Measurements from ENCODE around the gene LCMT2. TPM values are rescaled to one million over a fixed set of nuclear protein-coding genes. Genes with fewer than 3 reads are reported as not detected.
A peak's percentile ranks its signal among the peaks of the same experiment; 100 is the strongest.

The LCMT2 gene
- total RNA-seq (2014; rRNA removed; shearing (Covaris generic)) = 16.0 and 16.3 TPM in 2 replicates
- 10.1 and 10.7 TPM in 2 replicates for polyA plus RNA-seq (2015; cell fraction: cytosol; rRNA removed)
- polyA plus RNA-seq (2015; cell fraction: nucleus; rRNA removed) = 10.2 and 15.8 TPM in 2 replicates

- peak; percentile 95 for DNase-seq (ENCODE audit: low read depth, low spot score)
- in situ Hi-C loops (cut with HindIII; ENCODE audit: low pct_unique_long_range_greater_than_20kb, low sequenced_read_pairs) = no loop called here
These were observed at the start of gene LCMT2 for GRCh38 chr15:43329960-43330779. TSS of gene LCMT2 (minus strand) at chr15:43330573. CDS start at chr15:43330489, 84 bp downstream.

- in situ Hi-C loops (cut with HindIII; ENCODE audit: low pct_unique_long_range_greater_than_20kb, low sequenced_read_pairs) = no loop called here
These were observed 48.2 kb upstream of the LCMT2 start for GRCh38 chr15:43378601-43379000.

GRCh38 chr15:43376017-43376705 lies 45.8 kb upstream of the LCMT2 start:
- in situ Hi-C loops (cut with HindIII; ENCODE audit: low pct_unique_long_range_greater_than_20kb, low sequenced_read_pairs) = no loop called here
- peak; percentile 53 for DNase-seq (ENCODE audit: low read depth, low spot score)

More at GRCh38 chr15:43378601-43379000, 48.2 kb upstream of the LCMT2 start:
- no peak for DNase-seq (ENCODE audit: low read depth, low spot score)

GRCh38 chr15:43370975-43371974 lies 40.9 kb upstream of the LCMT2 start, which contains the start of the genes TUBGCP4 and ZSCAN29:
TSS of gene TUBGCP4 (plus strand) at chr15:43371101. CDS start at chr15:43371355, 254 bp downstream.
TSS of gene ZSCAN29 (minus strand) at chr15:43371043. CDS start at chr15:43369913, 1,130 bp downstream.
- in situ Hi-C loops (cut with HindIII; ENCODE audit: low pct_unique_long_range_greater_than_20kb, low sequenced_read_pairs) = no loop called here
- peak; percentile 77 for DNase-seq (ENCODE audit: low read depth, low spot score)

- DNase-seq (ENCODE audit: low read depth, low spot score) = peak; percentile 5
- in situ Hi-C loops (cut with HindIII; ENCODE audit: low pct_unique_long_range_greater_than_20kb, low sequenced_read_pairs) = no loop called here
These were observed 40.1 kb upstream of the LCMT2 start for GRCh38 chr15:43370310-43370974.

GRCh38 chr15:43361313-43361903 lies 31.0 kb upstream of the LCMT2 start:
- no peak for DNase-seq (ENCODE audit: low read depth, low spot score)
- in situ Hi-C loops (cut with HindIII; ENCODE audit: low pct_unique_long_range_greater_than_20kb, low sequenced_read_pairs) = no loop called here

GRCh38 chr15:43360821-43361220 lies 30.4 kb upstream of the LCMT2 start:
- peak; percentile 6 for DNase-seq (ENCODE audit: low read depth, low spot score)
- in situ Hi-C loops (cut with HindIII; ENCODE audit: low pct_unique_long_range_greater_than_20kb, low sequenced_read_pairs) = no loop called here

GRCh38 chr15:43352693-43353382 lies 22.5 kb upstream of the LCMT2 start:
- no peak for DNase-seq (ENCODE audit: low read depth, low spot score)
- in situ Hi-C loops (cut with HindIII; ENCODE audit: low pct_unique_long_range_greater_than_20kb, low sequenced_read_pairs) = no loop called here

- in situ Hi-C loops (cut with HindIII; ENCODE audit: low pct_unique_long_range_greater_than_20kb, low sequenced_read_pairs) = no loop called here
- DNase-seq (ENCODE audit: low read depth, low spot score) = no peak
These were observed 16.7 kb upstream of the LCMT2 start for GRCh38 chr15:43347114-43347513.

- peak; percentile 32 for DNase-seq (ENCODE audit: low read depth, low spot score)
- in situ Hi-C loops (cut with HindIII; ENCODE audit: low pct_unique_long_range_greater_than_20kb, low sequenced_read_pairs) = no loop called here
These were observed 15.9 kb upstream of the LCMT2 start for GRCh38 chr15:43346305-43346704.

GRCh38 chr15:43330780-43331087 lies 361 bp upstream of the LCMT2 start:
- no peak for DNase-seq (ENCODE audit: low read depth, low spot score)
- in situ Hi-C loops (cut with HindIII; ENCODE audit: low pct_unique_long_range_greater_than_20kb, low sequenced_read_pairs) = no loop called here

- DNase-seq (ENCODE audit: low read depth, low spot score) = peak; percentile 21
- in situ Hi-C loops (cut with HindIII; ENCODE audit: low pct_unique_long_range_greater_than_20kb, low sequenced_read_pairs) = no loop called here
These were observed 985 bp downstream of the LCMT2 start for GRCh38 chr15:43329217-43329959.

- no peak for DNase-seq (ENCODE audit: low read depth, low spot score)
- in situ Hi-C loops (cut with HindIII; ENCODE audit: low pct_unique_long_range_greater_than_20kb, low sequenced_read_pairs) = no loop called here
These were observed 5.2 kb downstream of the LCMT2 start for GRCh38 chr15:43325039-43325684.

GRCh38 chr15:43318990-43319771 lies 11.2 kb downstream of the LCMT2 start:
- in situ Hi-C loops (cut with HindIII; ENCODE audit: low pct_unique_long_range_greater_than_20kb, low sequenced_read_pairs) = no loop called here
- no peak for DNase-seq (ENCODE audit: low read depth, low spot score)
